ENCODE data around the gene TAF10. TPM values are rescaled to one million over a fixed set of nuclear protein-coding genes. Genes with fewer than 3 reads are reported as not detected.

TAF10 gene
- total RNA-seq, 6 experiments from 2014 or later = 47.3 to 81.9 (median 60.4) TPM

DNA sequence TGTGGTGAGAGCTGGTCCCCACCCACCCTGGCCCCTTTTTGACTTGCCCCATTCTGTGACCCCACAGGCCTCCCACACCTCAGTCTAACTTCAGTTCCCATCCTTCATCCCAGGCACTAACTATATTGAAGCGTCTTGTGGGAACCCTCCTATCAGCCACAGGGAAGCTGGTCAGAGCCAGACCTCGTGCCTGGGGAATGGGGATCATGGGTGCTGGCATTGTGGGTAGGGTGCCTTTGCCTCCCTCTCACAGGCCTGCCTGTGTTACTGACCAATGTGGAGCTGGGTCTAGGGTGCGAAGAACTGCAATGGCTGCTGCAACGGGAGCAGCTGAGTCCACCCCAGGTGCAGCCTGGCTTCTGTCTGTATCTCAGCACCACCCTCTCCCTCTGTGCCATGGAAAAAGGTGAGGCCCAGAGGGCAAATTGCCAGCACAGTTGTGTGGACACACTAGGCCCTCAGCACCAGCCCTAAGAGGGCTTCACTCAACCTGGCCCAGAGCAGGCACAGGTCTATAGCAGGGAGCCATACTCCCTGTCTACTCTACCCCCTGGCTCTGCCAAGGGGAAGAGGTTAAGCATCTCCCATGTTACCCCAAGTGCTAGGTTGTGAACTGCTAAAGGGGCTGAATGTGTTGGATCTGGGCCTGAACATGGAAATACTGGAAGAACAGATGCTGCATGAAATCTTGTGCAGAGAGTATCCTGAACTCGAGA, 45.9 kb downstream of the TAF10 start:
- intact Hi-C loops (cut with DNase I) = no loop called here
- 86% methylated on average over 2 of the region's 5 CpGs for WGBS (ENCODE audit: insufficient coverage, low coverage, low lambda C conversion rate, missing lambda C conversion rate)
- no peak for DNase-seq
- TF ChIP-seq POLR2A (IDR thresholded peaks at IDR 0.05) = no peak
- TF ChIP-seq, protein P1, sequence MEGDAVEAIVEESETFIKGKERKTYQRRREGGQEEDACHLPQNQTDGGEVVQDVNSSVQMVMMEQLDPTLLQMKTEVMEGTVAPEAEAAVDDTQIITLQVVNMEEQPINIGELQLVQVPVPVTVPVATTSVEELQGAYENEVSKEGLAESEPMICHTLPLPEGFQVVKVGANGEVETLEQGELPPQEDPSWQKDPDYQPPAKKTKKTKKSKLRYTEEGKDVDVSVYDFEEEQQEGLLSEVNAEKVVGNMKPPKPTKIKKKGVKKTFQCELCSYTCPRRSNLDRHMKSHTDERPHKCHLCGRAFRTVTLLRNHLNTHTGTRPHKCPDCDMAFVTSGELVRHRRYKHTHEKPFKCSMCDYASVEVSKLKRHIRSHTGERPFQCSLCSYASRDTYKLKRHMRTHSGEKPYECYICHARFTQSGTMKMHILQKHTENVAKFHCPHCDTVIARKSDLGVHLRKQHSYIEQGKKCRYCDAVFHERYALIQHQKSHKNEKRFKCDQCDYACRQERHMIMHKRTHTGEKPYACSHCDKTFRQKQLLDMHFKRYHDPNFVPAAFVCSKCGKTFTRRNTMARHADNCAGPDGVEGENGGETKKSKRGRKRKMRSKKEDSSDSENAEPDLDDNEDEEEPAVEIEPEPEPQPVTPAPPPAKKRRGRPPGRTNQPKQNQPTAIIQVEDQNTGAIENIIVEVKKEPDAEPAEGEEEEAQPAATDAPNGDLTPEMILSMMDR (IDR thresholded peaks at IDR 0.05) = no peak
- H3K4me1 ChIP-seq = peaks cover 0 to 20% (median 8%) of the 10 kb centered on the region in 4 donors
- H3K9me3 ChIP-seq = no peaks in the 10 kb centered on the region
- no peaks in the 10 kb centered on the region for H3K27me3 ChIP-seq
- H3K36me3 ChIP-seq = no peaks in the 10 kb centered on the region
- no peak for ATAC-seq
- H3K4me3 ChIP-seq = no peak overlapping the region
- H3K27ac ChIP-seq = no peak overlapping the region

- intact Hi-C loops (cut with DNase I) = no loop called here
- WGBS (ENCODE audit: insufficient coverage, low coverage, low lambda C conversion rate, missing lambda C conversion rate) = 89% methylated on average over 2 of the region's 2 CpGs
Measured at GRCh38 chr11:6565325-6565724, 46.7 kb downstream of the TAF10 start.

DNA sequence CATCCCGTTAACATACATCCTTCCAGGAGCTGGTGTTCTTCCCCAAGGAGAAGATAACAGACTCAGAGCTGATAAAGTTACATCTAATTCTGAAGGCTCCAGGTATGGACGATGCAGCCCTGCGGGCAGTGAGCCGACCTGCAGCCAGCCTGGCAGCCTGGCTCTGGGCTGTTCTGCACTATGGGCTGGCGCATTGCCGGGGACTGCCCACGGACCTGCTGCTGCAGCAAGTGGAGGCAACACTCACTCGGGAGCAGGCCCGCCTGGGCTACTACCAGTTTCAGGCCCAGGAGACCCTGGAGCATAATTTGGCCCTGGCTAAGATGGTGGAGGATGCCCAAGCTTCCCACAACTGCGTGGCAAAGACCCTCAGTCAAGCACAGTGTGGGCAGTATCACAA, 48.3 kb downstream of the TAF10 start:
- WGBS (ENCODE audit: insufficient coverage, low coverage, low lambda C conversion rate, missing lambda C conversion rate) = 67% methylated on average over 1 of the region's 10 CpGs
- no peak for ATAC-seq
- intact Hi-C loops (cut with DNase I) = no loop called here
- TF ChIP-seq POLR2A (IDR thresholded peaks at IDR 0.05) = no peak
- TF ChIP-seq, protein P1 (IDR thresholded peaks at IDR 0.05) = no peak
- H3K36me3 ChIP-seq = no peaks in the 10 kb centered on the region
- DNase-seq = no peak
- H3K27ac ChIP-seq = no peak overlapping the region
- H3K9me3 ChIP-seq = no peaks in the 10 kb centered on the region
- no peaks in the 10 kb centered on the region for H3K27me3 ChIP-seq
- peaks cover 0 to 16% (median 7%) of the 10 kb centered on the region in 4 donors for H3K4me1 ChIP-seq
- H3K4me3 ChIP-seq = no peak overlapping the region

More at GRCh38 chr11:6565325-6565724, 46.7 kb downstream of the TAF10 start:
- H3K9me3 ChIP-seq = no peaks in the 10 kb centered on the region
- no peaks in the 10 kb centered on the region for H3K36me3 ChIP-seq
- H3K27ac ChIP-seq = no peak overlapping the region
- TF ChIP-seq, protein P1 (IDR thresholded peaks at IDR 0.05) = no peak
- no peak for TF ChIP-seq POLR2A (IDR thresholded peaks at IDR 0.05)
- H3K4me1 ChIP-seq = peaks cover 0 to 20% (median 8%) of the 10 kb centered on the region in 4 donors
- no peaks in the 10 kb centered on the region for H3K27me3 ChIP-seq
- DNase-seq (no peak), ATAC-seq (no peak)
- no peak overlapping the region for H3K4me3 ChIP-seq

- TF ChIP-seq, protein P1 (IDR thresholded peaks at IDR 0.05) = no peak
- no peak for TF ChIP-seq POLR2A (IDR thresholded peaks at IDR 0.05)
- no peaks in the 10 kb centered on the region for H3K36me3 ChIP-seq
- H3K9me3 ChIP-seq = no peaks in the 10 kb centered on the region
- ATAC-seq (no peak), DNase-seq (no peak)
- peaks cover 0 to 11% (median 4%) of the 10 kb centered on the region in 4 donors for H3K4me1 ChIP-seq
- no peak overlapping the region for H3K27ac ChIP-seq
- no peak overlapping the region for H3K4me3 ChIP-seq
- WGBS (ENCODE audit: insufficient coverage, low coverage, low lambda C conversion rate, missing lambda C conversion rate) = no CpG with 5 or more reads among the region's 4 CpGs
- intact Hi-C loops (cut with DNase I) = no loop called here
- no peaks in the 10 kb centered on the region for H3K27me3 ChIP-seq
Measured at GRCh38 chr11:6563121-6563619, 48.8 kb downstream of the TAF10 start.

Data from right lobe of liver (tissue), 6 donors.